ENCODE measurements around the gene PLCG2.

GRCh38 chr16:81818905-81819304 lies 39.8 kb downstream of the PLCG2 start:
- TF ChIP-seq BACH2 (CRISPR knock-in tag; IDR thresholded peaks at IDR 0.05; ENCODE audit: borderline replicate concordance) (no peak), OSR1 (CRISPR knock-in tag; IDR thresholded peaks at IDR 0.05) (no peak), ZC3H10 (CRISPR knock-in tag; IDR thresholded peaks at IDR 0.05) (no peak), ZNF8 (CRISPR knock-in tag; IDR thresholded peaks at IDR 0.05) (no peak), TSHZ2 (CRISPR knock-in tag; IDR thresholded peaks at IDR 0.05) (no peak), ZNF70 (CRISPR knock-in tag; IDR thresholded peaks at IDR 0.05) (no peak), PPARA (CRISPR knock-in tag; IDR thresholded peaks at IDR 0.05; ENCODE audit: borderline replicate concordance) (no peak), ARNTL (CRISPR knock-in tag; IDR thresholded peaks at IDR 0.05; ENCODE audit: borderline replicate concordance, low read depth) (no peak), CREB5 (CRISPR knock-in tag; IDR thresholded peaks at IDR 0.05; ENCODE audit: low read depth) (no peak), POU6F1 (CRISPR knock-in tag; IDR thresholded peaks at IDR 0.05; ENCODE audit: borderline replicate concordance, low read depth) (no peak), RARB (CRISPR knock-in tag; IDR thresholded peaks at IDR 0.05) (no peak), TCF4 (CRISPR knock-in tag; IDR thresholded peaks at IDR 0.05; ENCODE audit: borderline replicate concordance) (no peak), PATZ1 (CRISPR knock-in tag; IDR thresholded peaks at IDR 0.05; ENCODE audit: borderline replicate concordance) (no peak), ZNF565 (CRISPR knock-in tag; conservative IDR thresholded peaks at IDR 0.05; ENCODE audit: low read depth) (no peak)
